H9 (cell line): ENCODE data around the gene SLC12A9. TPM values are rescaled to one million over a fixed set of nuclear protein-coding genes. Genes with fewer than 3 reads are reported as not detected.

Experiments
- DNase-seq: peaks from one replicate; pipeline ENCODE4 v3.0.0-alpha.2; 2017
- H2AFZ ChIP-seq: one replicate; pipeline ENCODE4 v1.6.1; 2013; ENCODE audit warnings: mild to moderate bottlenecking, low read length, control low read depth, moderate library complexity
- H2AK5ac ChIP-seq: 2 replicates; pipeline ENCODE4 v1.6.1; 2013; ENCODE audit warnings: low read length, control low read depth, mixed read lengths; ENCODE audit not compliant: insufficient read length
- H2BK120ac ChIP-seq: one replicate; pipeline ENCODE4 v1.6.1; 2013; ENCODE audit warnings: low read depth, mild to moderate bottlenecking, low read length, control low read depth, inconsistent platforms; ENCODE audit not compliant: poor library complexity, severe bottlenecking
- H2BK12ac ChIP-seq: 2 replicates; pipeline ENCODE4 v1.6.1; 2013; ENCODE audit warnings: low read length, control low read depth, mixed read lengths, low read depth; ENCODE audit not compliant: insufficient read length
- H2BK15ac ChIP-seq: 2 replicates; pipeline ENCODE4 v1.6.1; 2013; ENCODE audit warnings: low read depth, low read length, control low read depth
- H2BK20ac ChIP-seq: one replicate; pipeline ENCODE4 v1.6.1; 2013; ENCODE audit warnings: low read depth, mild to moderate bottlenecking, low read length, control low read depth, inconsistent platforms; ENCODE audit not compliant: poor library complexity, severe bottlenecking
- H2BK5ac ChIP-seq: 2 replicates; pipeline ENCODE4 v1.6.1; 2013; ENCODE audit warnings: low read length, control low read depth, mixed read lengths; ENCODE audit not compliant: insufficient read length
- H3K14ac ChIP-seq: 2 replicates; pipeline ENCODE4 v1.6.1; 2013; ENCODE audit warnings: low read length, control low read depth; ENCODE audit not compliant: insufficient read depth
- H3K18ac ChIP-seq: 2 replicates; pipeline ENCODE4 v1.6.1; 2013; ENCODE audit warnings: low read depth, mild to moderate bottlenecking, mixed read lengths, low read length, control low read depth; ENCODE audit not compliant: insufficient read length
- H3K23ac ChIP-seq: 2 replicates; pipeline ENCODE4 v1.6.1; 2013; ENCODE audit warnings: low read length, control low read depth, mixed read lengths, low read depth; ENCODE audit not compliant: insufficient read length
- H3K23me2 ChIP-seq: 2 replicates; pipeline ENCODE4 v1.6.1; 2013; ENCODE audit warnings: low read depth, mild to moderate bottlenecking, mixed read lengths, low read length, control low read depth; ENCODE audit not compliant: insufficient read length, poor library complexity, severe bottlenecking
- H3K27ac ChIP-seq: 2 replicates; pipeline ENCODE4 v1.5.1; 2013; ENCODE audit warnings: low read length, control low read depth, mixed read lengths, low read depth; ENCODE audit not compliant: insufficient read length
- H3K27me3 ChIP-seq: 2 replicates; pipeline ENCODE4 v1.6.1; 2013; ENCODE audit warnings: low read length, control low read depth, inconsistent platforms; ENCODE audit not compliant: insufficient read depth
- H3K4ac ChIP-seq: 2 replicates; pipeline ENCODE4 v1.6.1; 2013; ENCODE audit warnings: low read depth, mild to moderate bottlenecking, control low read depth, inconsistent platforms, low read length, moderate library complexity
- H3K4me1 ChIP-seq: 2 replicates; pipeline ENCODE4 v1.6.1; 2013; ENCODE audit warnings: low read length, control low read depth, inconsistent platforms; ENCODE audit not compliant: insufficient read depth
- H3K4me2 ChIP-seq: 2 replicates; pipeline ENCODE4 v1.6.1; 2013; ENCODE audit warnings: low read length, control low read depth, mixed read lengths; ENCODE audit not compliant: insufficient read length, insufficient read depth
- H3K56ac ChIP-seq: 2 replicates; pipeline ENCODE4 v1.6.1; 2013; ENCODE audit warnings: low read depth, mild to moderate bottlenecking, mixed read lengths, low read length, control low read depth; ENCODE audit not compliant: insufficient read length
- H3K79me1 ChIP-seq: 2 replicates; pipeline ENCODE4 v1.6.1; 2013; ENCODE audit warnings: low read depth, mild to moderate bottlenecking, moderate library complexity, low read length, control low read depth, inconsistent platforms; ENCODE audit not compliant: insufficient read depth, poor library complexity, severe bottlenecking
- H3K79me2 ChIP-seq: 2 replicates; pipeline ENCODE4 v1.6.1; 2013; ENCODE audit warnings: low read length, control low read depth, inconsistent platforms; ENCODE audit not compliant: insufficient read depth
- H3K9ac ChIP-seq: 2 replicates; pipeline ENCODE4 v1.6.1; 2013; ENCODE audit warnings: low read length, control low read depth, mixed read lengths; ENCODE audit not compliant: insufficient read length; ENCODE audit errors: extremely low read depth
- H3K9me3 ChIP-seq: one replicate; pipeline ENCODE4 v1.6.1; 2013; ENCODE audit warnings: low read depth, low read length, inconsistent platforms; ENCODE audit not compliant: control insufficient read depth
- H3T11ph ChIP-seq: one replicate; pipeline ENCODE4 v1.6.1; 2013; ENCODE audit warnings: mild to moderate bottlenecking, low read length, control low read depth, inconsistent platforms
- H4K20me1 ChIP-seq: one replicate; pipeline ENCODE4 v1.6.1; 2013; ENCODE audit not compliant: control insufficient read depth, insufficient read length, insufficient read depth
- H4K5ac ChIP-seq: 2 replicates; pipeline ENCODE4 v1.6.1; 2013; ENCODE audit warnings: low read depth, mild to moderate bottlenecking, mixed read lengths, low read length, control low read depth; ENCODE audit not compliant: insufficient read length
- H4K8ac ChIP-seq: replicated peaks from 2 replicates; pipeline ENCODE4 v1.6.1; 2013; ENCODE audit warnings: low read length, control low read depth, mixed read lengths, low read depth; ENCODE audit not compliant: insufficient read length
- H4K91ac ChIP-seq: 2 replicates; pipeline ENCODE4 v1.6.1; 2013; ENCODE audit warnings: low read depth, mild to moderate bottlenecking, moderate library complexity, mixed read lengths, low read length, control low read depth; ENCODE audit not compliant: insufficient read length
- H3K27ac Mint-ChIP-seq, 3 experiments: 2 replicates in 2 of 3; 3 replicates in 1 of 3; pipeline ENCODE4 v1.8.0; 2020 to 2021; ENCODE audit warnings: mixed read lengths in 3 of 3, mild to moderate bottlenecking in 1 of 3, moderate library complexity in 1 of 3
- H3K27me3 Mint-ChIP-seq: 2 replicates; pipeline ENCODE4 v1.8.0; 2021; ENCODE audit warnings: low read depth, mild to moderate bottlenecking, moderate library complexity, mixed read lengths
- H3K36me3 Mint-ChIP-seq, 3 experiments: 2 replicates in 2 of 3; 3 replicates in 1 of 3; pipeline ENCODE4 v1.8.0; 2020 to 2021; ENCODE audit warnings: low read depth in 3 of 3, mixed read lengths in 3 of 3; ENCODE audit not compliant: insufficient read depth in 1 of 3
- H3K4me1 Mint-ChIP-seq, 2 experiments: 2 replicates each; pipeline ENCODE4 v1.8.0; 2020; ENCODE audit warnings: mixed read lengths in 2 of 2
- H3K4me3 Mint-ChIP-seq, 2 experiments: 2 replicates in 1 of 2; 3 replicates in 1 of 2; pipeline ENCODE4 v1.8.0; 2020 to 2021; ENCODE audit warnings: mild to moderate bottlenecking in 2 of 2, mixed read lengths in 2 of 2, moderate library complexity in 1 of 2
- H3K9me3 Mint-ChIP-seq, 2 experiments: 2 replicates in 1 of 2; 3 replicates in 1 of 2; pipeline ENCODE4 v1.8.0; 2020; ENCODE audit warnings: mild to moderate bottlenecking in 2 of 2, mixed read lengths in 2 of 2, moderate library complexity in 1 of 2
- WGBS: extraction: QIAGEN DNeasy Blood & Tissue Kit; methylation state at CpG from one replicate; pipeline ENCODE4 v1.1.7; 2013; ENCODE audit warnings: missing lambda C conversion rate, low lambda C conversion rate, mixed read lengths; ENCODE audit not compliant: insufficient read length; ENCODE audit errors: extremely low coverage; 5-methylcytosine and 5-hydroxymethylcytosine counted together
- total RNA-seq: library from RNA; stranded (reverse); gene quantifications from 2 replicates; pipeline ENCODE4 v1.2.1, GENCODE V29; 2021
- TF ChIP-seq, protein P1 (sequence below): fragments of 200-600 bp; sonication (generic); conservative IDR thresholded peaks from 3 replicates; pipeline ENCODE4 v1.8.0; 2021; ENCODE audit warnings: antibody characterized with exemption, mild to moderate bottlenecking

The SLC12A9 gene
- total RNA-seq, 1 experiment from 2014 or later, result 43.0 TPM

DNA sequence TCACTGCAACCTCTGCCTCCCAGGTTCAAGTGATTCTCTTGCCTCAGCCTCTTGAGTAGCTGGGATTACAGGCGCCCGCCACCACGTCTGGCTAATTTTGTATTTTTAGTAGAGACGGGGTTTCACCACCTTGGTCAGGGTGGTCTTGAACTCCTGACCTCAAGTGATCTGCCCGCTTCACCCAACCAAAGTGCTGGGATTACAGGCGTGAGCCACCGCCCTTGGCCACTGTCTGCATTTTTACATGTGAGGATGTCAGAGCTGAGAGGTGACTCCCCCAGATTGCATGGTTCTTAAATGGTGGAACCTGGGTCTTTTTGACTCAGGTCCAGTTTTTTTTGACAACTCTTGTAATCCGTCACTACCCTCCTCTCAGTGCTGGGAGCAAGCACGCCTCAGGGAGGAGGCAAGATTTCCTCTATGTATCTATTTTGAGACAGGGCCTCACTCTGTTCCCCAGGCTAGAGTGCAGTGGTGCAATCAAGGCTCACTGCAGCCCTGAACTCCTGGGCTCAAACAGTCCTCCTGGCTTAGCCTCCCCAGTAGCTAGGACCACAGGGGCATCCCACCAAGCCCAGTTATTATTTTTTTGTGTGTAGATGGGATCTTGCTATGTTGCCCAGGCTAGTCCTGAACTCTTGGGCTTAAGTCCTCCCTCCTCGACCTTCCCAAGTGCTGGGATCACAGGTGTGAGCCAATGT, 21.2 kb downstream of the SLC12A9 start:
- H2BK12ac ChIP-seq, result no peak overlapping the region
- peak overlapping the region; percentile 90 for H3K9ac ChIP-seq
- no peak overlapping the region for H2AK5ac ChIP-seq
- H3K27ac ChIP-seq, result no peak overlapping the region
- H4K20me1 ChIP-seq, result no peaks in the 10 kb centered on the region
- H2BK120ac ChIP-seq, result no peak overlapping the region
- H3T11ph ChIP-seq, result no peak overlapping the region
- no peaks in the 10 kb centered on the region for H3K9me3 ChIP-seq
- H3K9me3 Mint-ChIP-seq, result no peaks in the 10 kb centered on the region
- H2AFZ ChIP-seq, result no peak overlapping the region
- no peak overlapping the region for H4K91ac ChIP-seq
- H3K56ac ChIP-seq, result no peak overlapping the region
- peaks cover 21 to 24% of the 10 kb centered on the region in 2 experiments for H3K4me1 Mint-ChIP-seq
- TF ChIP-seq, protein P1, sequence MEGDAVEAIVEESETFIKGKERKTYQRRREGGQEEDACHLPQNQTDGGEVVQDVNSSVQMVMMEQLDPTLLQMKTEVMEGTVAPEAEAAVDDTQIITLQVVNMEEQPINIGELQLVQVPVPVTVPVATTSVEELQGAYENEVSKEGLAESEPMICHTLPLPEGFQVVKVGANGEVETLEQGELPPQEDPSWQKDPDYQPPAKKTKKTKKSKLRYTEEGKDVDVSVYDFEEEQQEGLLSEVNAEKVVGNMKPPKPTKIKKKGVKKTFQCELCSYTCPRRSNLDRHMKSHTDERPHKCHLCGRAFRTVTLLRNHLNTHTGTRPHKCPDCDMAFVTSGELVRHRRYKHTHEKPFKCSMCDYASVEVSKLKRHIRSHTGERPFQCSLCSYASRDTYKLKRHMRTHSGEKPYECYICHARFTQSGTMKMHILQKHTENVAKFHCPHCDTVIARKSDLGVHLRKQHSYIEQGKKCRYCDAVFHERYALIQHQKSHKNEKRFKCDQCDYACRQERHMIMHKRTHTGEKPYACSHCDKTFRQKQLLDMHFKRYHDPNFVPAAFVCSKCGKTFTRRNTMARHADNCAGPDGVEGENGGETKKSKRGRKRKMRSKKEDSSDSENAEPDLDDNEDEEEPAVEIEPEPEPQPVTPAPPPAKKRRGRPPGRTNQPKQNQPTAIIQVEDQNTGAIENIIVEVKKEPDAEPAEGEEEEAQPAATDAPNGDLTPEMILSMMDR, result no peak
- no peak overlapping the region for H3K23ac ChIP-seq
- no peak for DNase-seq
- no peak overlapping the region for H2BK20ac ChIP-seq
- peaks cover 54 to 87% (median 83%) of the 10 kb centered on the region in 3 experiments for H3K36me3 Mint-ChIP-seq
- no peak overlapping the region for H3K18ac ChIP-seq
- no peaks in the 10 kb centered on the region for H3K27me3 Mint-ChIP-seq
- no peak overlapping the region for H4K8ac ChIP-seq
- H3K4ac ChIP-seq, result no peak overlapping the region
- no peak overlapping the region for H2BK5ac ChIP-seq
- no peak overlapping the region for H4K5ac ChIP-seq
- peaks cover 25% of the 10 kb centered on the region; the same call in 1 of the 2 replicates for H3K79me2 ChIP-seq
- H3K4me1 ChIP-seq, result no peaks in the 10 kb centered on the region; the same call in 1 of the 2 replicates
- H3K4me2 ChIP-seq, result peak overlapping the region; percentile 60
- WGBS, result no CpG with 5 or more reads among the region's 10 CpGs
- no peaks in the 10 kb centered on the region for H3K27me3 ChIP-seq
- peak overlapping the region; percentile 99 to 100 (median 99); a peak in 6 of 7 replicates for H3K27ac Mint-ChIP-seq
- H3K79me1 ChIP-seq, result no peaks in the 10 kb centered on the region
- H3K4me3 Mint-ChIP-seq, result peak overlapping the region; percentile 99
- peaks cover 5% of the 10 kb centered on the region for H3K23me2 ChIP-seq
- H2BK15ac ChIP-seq, result no peak overlapping the region
- no peak overlapping the region for H3K14ac ChIP-seq
